OCI-LY3 (cell line): Measurements from ENCODE around the gene ACSL3.
A peak's percentile ranks its signal among the peaks of the same experiment; 100 is the strongest.

Experiments used
- H2AFZ ChIP-seq: fragments of 200-600, 300-600 bp; shearing (Covaris generic); 2 replicates; pipeline ENCODE4 v1.6.0; 2014; ENCODE audit warnings: antibody characterized with exemption, low read depth, low read length
- H3K27ac ChIP-seq: fragments of 200-600, 300-600 bp; sonication (generic); 2 replicates; pipeline ENCODE4 v1.5.1; 2014; ENCODE audit warnings: mild to moderate bottlenecking, low read length, moderate library complexity, mixed read lengths
- H3K27me3 ChIP-seq: fragments of 200-600, 300-600 bp; sonication (generic); 2 replicates; pipeline ENCODE4 v1.6.1; 2014; ENCODE audit warnings: low read depth, low read length, mixed read lengths
- H3K36me3 ChIP-seq: fragments of 200-600, 300-600 bp; sonication (generic); replicated peaks from 2 replicates; pipeline ENCODE3; 2014; ENCODE audit warnings: low read depth, low read length, mixed read lengths
- H3K4me1 ChIP-seq: fragments of 300-600, 200-600 bp; sonication (generic); 2 replicates; pipeline ENCODE4 v1.6.1; 2014; ENCODE audit warnings: low read length, mixed read lengths
- H3K4me2 ChIP-seq: fragments of 200-600, 300-600 bp; sonication (generic); 2 replicates; pipeline ENCODE4 v1.6.1; 2014; ENCODE audit warnings: low read length, mixed read lengths
- H3K4me3 ChIP-seq: fragments of 300-600, 200-600 bp; sonication (generic); 2 replicates; pipeline ENCODE4 v1.5.1; 2014; ENCODE audit warnings: antibody characterized with exemption, mild to moderate bottlenecking, low read length, moderate library complexity
- H3K79me2 ChIP-seq: fragments of 300-600, 200-600 bp; shearing (Covaris generic); 2 replicates; pipeline ENCODE4 v1.6.1; 2014; ENCODE audit warnings: mild to moderate bottlenecking, low read length, mixed read lengths
- H3K9ac ChIP-seq: fragments of 300-600, 200-600 bp; shearing (Covaris generic); 2 replicates; pipeline ENCODE4 v1.6.0; 2014; ENCODE audit warnings: mild to moderate bottlenecking, low read length, moderate library complexity
- H3K9me3 ChIP-seq: fragments of 200-600, 300-600 bp; shearing (Covaris generic); 2 replicates; pipeline ENCODE4 v1.6.1; 2014; ENCODE audit warnings: low read length, mixed read lengths; ENCODE audit not compliant: insufficient read depth
- H4K20me1 ChIP-seq: fragments of 200-600, 300-600 bp; sonication (generic); 2 replicates; pipeline ENCODE4 v1.6.1; 2016; ENCODE audit warnings: low read length, mixed read lengths; ENCODE audit not compliant: insufficient read depth
- EZH2phosphoT487 ChIP-seq: fragments of 200-600 bp; shearing (Covaris generic); IDR thresholded peaks from 2 replicates; pipeline ENCODE4 v1.6.1; 2018; ENCODE audit warnings: antibody characterized with exemption, mixed run types, low read depth
- TF ChIP-seq, protein P1 (sequence below): fragments of 200-600, 300-600 bp; sonication (generic); IDR thresholded peaks from 2 replicates; pipeline ENCODE4 v1.5.1; 2014; ENCODE audit warnings: antibody characterized with exemption, low read length, low read depth

The ACSL3 gene

DNA sequence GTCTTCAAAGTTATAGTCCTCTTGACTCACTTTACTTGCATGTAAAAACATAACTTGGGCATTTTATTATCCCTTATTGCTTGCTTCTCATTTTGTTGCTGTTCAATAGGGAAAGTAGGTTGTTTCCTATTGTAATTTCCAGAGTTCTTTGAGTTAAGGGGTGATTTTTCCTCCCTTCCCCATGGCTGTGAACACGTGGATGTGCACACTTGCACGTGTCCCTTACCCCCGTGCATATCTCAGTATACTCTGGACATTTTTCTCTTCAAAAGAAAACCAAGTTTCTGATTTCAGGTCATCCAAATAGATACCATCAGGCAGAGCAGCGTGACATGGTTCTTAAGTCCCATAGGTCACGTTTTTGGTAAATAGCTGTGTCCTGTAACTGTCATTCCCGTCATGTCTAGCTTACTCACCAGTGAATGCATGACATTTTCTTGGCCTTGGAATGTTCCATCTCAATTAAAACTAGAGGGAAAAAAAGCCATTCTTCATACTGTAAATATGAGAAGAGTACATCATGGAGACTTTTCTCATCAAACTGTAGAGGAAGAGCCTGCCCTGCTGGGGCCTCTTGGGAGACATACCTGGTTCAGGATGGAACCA is 107.8 kb downstream of the ACSL3 start:
- peaks cover 48% of the 10 kb centered on the region for H3K4me1 ChIP-seq
- TF ChIP-seq, protein P1, sequence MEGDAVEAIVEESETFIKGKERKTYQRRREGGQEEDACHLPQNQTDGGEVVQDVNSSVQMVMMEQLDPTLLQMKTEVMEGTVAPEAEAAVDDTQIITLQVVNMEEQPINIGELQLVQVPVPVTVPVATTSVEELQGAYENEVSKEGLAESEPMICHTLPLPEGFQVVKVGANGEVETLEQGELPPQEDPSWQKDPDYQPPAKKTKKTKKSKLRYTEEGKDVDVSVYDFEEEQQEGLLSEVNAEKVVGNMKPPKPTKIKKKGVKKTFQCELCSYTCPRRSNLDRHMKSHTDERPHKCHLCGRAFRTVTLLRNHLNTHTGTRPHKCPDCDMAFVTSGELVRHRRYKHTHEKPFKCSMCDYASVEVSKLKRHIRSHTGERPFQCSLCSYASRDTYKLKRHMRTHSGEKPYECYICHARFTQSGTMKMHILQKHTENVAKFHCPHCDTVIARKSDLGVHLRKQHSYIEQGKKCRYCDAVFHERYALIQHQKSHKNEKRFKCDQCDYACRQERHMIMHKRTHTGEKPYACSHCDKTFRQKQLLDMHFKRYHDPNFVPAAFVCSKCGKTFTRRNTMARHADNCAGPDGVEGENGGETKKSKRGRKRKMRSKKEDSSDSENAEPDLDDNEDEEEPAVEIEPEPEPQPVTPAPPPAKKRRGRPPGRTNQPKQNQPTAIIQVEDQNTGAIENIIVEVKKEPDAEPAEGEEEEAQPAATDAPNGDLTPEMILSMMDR: no peak
- TF ChIP-seq EZH2phosphoT487: no peak
- no peaks in the 10 kb centered on the region for H3K79me2 ChIP-seq
- H3K27me3 ChIP-seq: no peaks in the 10 kb centered on the region
- H3K9me3 ChIP-seq: no peaks in the 10 kb centered on the region
- H3K4me2 ChIP-seq: no peak overlapping the region
- peaks cover 5% of the 10 kb centered on the region for H3K36me3 ChIP-seq
- no peak overlapping the region for H3K4me3 ChIP-seq
- no peaks in the 10 kb centered on the region for H4K20me1 ChIP-seq
- H3K27ac ChIP-seq: no peak overlapping the region
- no peak overlapping the region for H2AFZ ChIP-seq
- no peak overlapping the region for H3K9ac ChIP-seq

DNA sequence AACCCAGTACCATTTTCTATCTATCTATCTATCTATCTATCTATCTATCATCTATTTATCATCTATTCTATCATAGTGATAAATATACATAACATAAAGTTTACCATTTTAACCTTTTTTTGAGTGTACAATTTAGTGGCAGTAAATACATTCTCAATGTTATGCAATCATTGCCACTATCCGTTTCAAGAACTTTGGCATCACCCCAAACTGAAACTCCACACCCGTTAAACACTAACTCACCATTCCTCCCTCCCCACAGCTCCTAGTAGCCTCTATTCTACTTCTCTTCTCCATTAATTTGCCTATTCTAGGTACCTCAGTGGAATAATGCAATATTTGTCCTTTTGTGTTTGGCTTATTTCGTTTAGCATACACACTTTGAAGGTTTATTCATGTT is 108.7 kb downstream of the ACSL3 start:
- Histone ChIP-seq H3K27ac (peak overlapping the region; percentile 65), H4K20me1 (no peaks in the 10 kb centered on the region), H3K4me2 (peak overlapping the region; percentile 70), H3K9me3 (no peaks in the 10 kb centered on the region), H3K27me3 (no peaks in the 10 kb centered on the region), H3K36me3 (peaks cover 1% of the 10 kb centered on the region), H2AFZ (no peak overlapping the region), H3K79me2 (no peaks in the 10 kb centered on the region), H3K9ac (0 out of 2 replicates have a peak overlapping the region, but pooled peaks have one; percentile 33), H3K4me1 (peaks cover 53% of the 10 kb centered on the region), H3K4me3 (no peak overlapping the region)
- no peak for TF ChIP-seq EZH2phosphoT487

DNA sequence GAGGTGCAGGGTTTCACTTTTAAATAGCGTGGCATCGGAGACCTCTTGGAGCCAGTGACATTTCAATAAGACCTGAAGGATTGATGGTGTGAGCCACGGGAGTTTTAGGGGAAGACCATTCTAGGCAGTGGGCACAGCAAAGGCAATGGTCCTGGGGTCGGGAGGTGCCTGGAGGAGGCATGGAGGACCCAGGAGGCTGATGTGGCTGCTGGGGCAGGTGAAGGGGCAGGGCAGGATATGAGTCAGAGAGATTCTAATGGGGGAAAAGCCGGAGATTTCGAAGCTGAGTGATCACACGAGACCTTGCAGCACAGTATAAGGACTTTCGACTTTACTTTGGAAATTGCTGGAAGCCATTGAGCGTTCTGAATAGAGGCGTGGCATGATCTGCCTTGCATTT is 111.6 kb downstream of the ACSL3 start:
- no peaks in the 10 kb centered on the region for H3K79me2 ChIP-seq
- H3K4me2 ChIP-seq: peak overlapping the region; percentile 70
- no peak overlapping the region for H3K27ac ChIP-seq
- TF ChIP-seq, protein P1: no peak
- no peak for TF ChIP-seq EZH2phosphoT487
- peak overlapping the region; percentile 61 for H3K4me3 ChIP-seq
- H3K9ac ChIP-seq: peak overlapping the region; percentile 23; the same call in 1 of the 2 replicates
- no peaks in the 10 kb centered on the region for H3K9me3 ChIP-seq
- H3K36me3 ChIP-seq: no peaks in the 10 kb centered on the region
- peaks cover 53% of the 10 kb centered on the region for H3K4me1 ChIP-seq
- H3K27me3 ChIP-seq: no peaks in the 10 kb centered on the region
- H2AFZ ChIP-seq: peak overlapping the region; percentile 72; the same call in 1 of the 2 replicates
- no peaks in the 10 kb centered on the region for H4K20me1 ChIP-seq

DNA sequence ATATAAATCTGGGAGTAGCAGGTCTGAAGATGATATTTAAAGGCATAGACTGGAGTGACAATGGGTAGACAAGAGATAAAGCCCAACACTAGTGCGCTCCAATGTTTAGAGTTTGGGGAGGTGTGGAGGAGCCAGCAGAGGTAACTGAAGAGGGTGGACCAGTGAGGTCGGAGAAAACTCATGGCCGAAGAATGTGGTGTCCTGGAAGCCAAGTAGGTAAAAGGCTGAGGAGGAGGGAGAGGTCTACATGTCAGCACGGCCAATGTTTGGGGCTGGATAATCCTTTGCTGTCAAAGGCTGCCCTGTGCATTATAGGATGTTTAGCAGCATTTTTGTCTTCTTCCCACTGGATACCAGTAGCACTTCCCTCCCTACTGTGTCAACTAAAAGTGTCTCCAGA is 112.4 kb downstream of the ACSL3 start:
- Histone ChIP-seq H3K4me2 (no peak overlapping the region), H3K27me3 (no peaks in the 10 kb centered on the region), H3K36me3 (no peaks in the 10 kb centered on the region), H3K79me2 (no peaks in the 10 kb centered on the region), H3K27ac (no peak overlapping the region), H3K4me1 (peaks cover 47% of the 10 kb centered on the region), H3K9ac (no peak overlapping the region), H4K20me1 (no peaks in the 10 kb centered on the region), H3K4me3 (no peak overlapping the region), H3K9me3 (no peaks in the 10 kb centered on the region), H2AFZ (no peak overlapping the region)
- TF ChIP-seq, protein P1: no peak
- no peak for TF ChIP-seq EZH2phosphoT487
